WI38 (cell line): ENCODE results near the gene TMEM267.
A peak's percentile ranks its signal among the peaks of the same experiment; 100 is the strongest.

Source experiments
- H3K4me3 ChIP-seq: 2 replicates; pipeline ENCODE4 v1.5.1; 2011; ENCODE audit warnings: low read depth, mild to moderate bottlenecking, control low read depth, low read length
- CTCF ChIP-seq: IDR thresholded peaks from 2 replicates; pipeline ENCODE4 v1.5.1; 2012; ENCODE audit warnings: low read depth, mild to moderate bottlenecking, control low read depth, low read length

The TMEM267 gene

GRCh38 chr5:43396762-43397304, 86.8 kb downstream of the TMEM267 start:
- TF ChIP-seq CTCF: no peak
- peak overlapping the region; percentile 53 for H3K4me3 ChIP-seq
